HG02938 (cell line): ENCODE results near the gene LRRC2.

Source experiments
- ATAC-seq: cut with Tn5 transposase; IDR thresholded peaks from one replicate; pipeline ENCODE4 v1.9.1; 2021; ENCODE audit warnings: mild to moderate bottlenecking, moderate library complexity; ENCODE audit not compliant: unreplicated experiment

LRRC2 gene

GRCh38 chr3:46483825-46484224 is 82.3 kb downstream of the LRRC2 start:
- ATAC-seq: no peak

GRCh38 chr3:46482632-46483350 is 83.3 kb downstream of the LRRC2 start:
- ATAC-seq: no peak

- no peak for ATAC-seq
These were observed 84.5 kb downstream of the LRRC2 start for GRCh38 chr3:46481636-46482035.

GRCh38 chr3:46480491-46481195 is 85.5 kb downstream of the LRRC2 start:
- no peak for ATAC-seq

DNA sequence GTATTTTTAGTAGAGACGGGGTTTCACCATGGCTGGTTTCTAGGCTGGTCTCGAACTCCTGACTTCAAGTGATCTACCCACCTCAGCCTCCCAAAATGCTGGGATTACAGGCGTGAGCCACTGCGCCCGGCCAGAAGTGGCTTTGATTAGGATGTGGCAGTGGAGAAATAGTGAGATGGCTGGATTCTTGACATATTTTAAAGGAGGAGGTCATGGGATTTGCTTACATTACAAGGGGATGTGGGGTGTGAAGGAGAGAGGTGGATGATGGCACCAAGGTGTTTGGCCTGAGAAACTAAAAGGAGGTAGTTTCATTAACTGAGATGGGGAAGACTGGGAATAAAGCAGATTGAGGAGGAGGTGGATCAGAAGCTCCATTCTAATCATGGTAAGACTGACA is 86.4 kb downstream of the LRRC2 start:
- ATAC-seq: no peak

DNA sequence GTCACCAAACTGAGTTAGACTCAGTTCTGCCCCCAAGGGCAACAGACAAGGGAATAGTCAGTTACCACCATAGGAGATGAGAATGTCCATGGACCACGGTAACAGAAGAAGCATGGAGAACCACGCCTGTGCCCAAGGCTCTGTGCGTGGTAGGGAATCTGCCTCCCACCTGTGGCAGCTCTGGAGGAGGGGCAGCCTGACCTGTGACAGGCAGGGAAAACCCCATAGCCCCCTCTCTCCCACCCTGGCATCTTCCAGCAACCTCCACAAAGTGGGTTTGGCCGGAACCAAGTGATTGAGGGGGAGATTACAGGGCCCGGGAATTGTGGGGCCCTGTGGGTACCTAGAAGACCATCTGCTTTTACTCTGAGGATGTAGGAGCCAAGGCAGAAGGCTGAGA is 87.1 kb downstream of the LRRC2 start:
- no peak for ATAC-seq

GRCh38 chr3:46478341-46478740 is 87.8 kb downstream of the LRRC2 start:
- ATAC-seq: no peak

DNA sequence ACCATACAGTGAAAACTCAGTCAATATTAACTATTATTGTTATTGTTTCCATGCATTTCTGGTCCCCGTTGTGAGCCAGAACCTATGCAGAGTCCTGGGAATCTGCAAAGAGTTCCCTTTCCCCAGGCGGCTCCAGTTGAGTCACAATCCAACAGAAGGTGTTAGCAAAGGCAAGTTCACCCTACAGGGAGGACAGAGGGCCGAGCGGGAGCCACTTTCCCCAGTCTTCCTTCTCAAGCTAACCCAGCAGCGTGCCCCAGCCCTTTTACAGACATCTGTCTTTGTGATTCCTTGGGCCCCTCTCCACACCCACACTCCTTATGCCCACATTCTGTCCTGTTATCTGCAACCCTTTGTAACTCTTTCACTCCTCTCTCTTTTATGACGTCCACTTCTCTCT is 88.3 kb downstream of the LRRC2 start:
- no peak for ATAC-seq

DNA sequence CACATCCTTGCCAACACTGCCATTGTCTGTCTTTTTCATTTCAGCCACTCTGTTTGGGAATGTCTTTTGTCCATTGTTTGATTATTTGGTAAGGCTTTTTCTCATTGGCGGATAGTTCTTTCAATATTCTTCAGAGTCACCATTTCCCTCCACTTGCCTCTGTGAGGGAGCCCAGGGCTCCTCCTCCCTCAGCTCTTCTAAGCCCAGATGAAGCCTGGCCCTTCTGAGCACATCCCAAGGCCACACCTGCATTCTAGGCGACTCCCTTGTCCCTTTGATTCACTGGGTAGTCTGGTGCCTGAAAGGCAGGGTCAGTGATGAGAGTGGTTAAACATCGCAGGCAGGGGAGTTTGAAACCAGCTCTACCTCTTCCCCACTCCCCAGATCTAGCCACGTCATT is 89.0 kb downstream of the LRRC2 start:
- ATAC-seq: no peak

DNA sequence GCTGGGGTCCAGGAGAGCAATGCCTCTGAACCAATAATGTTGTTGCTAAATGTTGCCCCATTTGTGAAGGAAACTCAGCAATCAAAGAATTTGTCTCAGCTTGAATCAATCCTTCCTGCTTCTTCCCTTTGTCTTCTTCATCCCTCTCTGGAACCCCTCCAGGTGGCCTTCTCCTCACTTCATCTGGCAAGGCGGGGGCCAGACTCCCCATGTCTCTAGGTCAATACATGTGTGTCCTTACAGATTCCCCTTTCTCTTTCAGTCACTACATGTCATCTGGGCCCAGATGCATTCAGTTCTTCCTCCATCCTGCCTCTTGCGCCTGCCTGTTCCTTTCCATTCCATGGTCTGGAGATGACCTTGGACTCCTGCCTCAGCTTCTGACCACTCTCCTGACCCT is 93.4 kb downstream of the LRRC2 start:
- ATAC-seq: no peak

DNA sequence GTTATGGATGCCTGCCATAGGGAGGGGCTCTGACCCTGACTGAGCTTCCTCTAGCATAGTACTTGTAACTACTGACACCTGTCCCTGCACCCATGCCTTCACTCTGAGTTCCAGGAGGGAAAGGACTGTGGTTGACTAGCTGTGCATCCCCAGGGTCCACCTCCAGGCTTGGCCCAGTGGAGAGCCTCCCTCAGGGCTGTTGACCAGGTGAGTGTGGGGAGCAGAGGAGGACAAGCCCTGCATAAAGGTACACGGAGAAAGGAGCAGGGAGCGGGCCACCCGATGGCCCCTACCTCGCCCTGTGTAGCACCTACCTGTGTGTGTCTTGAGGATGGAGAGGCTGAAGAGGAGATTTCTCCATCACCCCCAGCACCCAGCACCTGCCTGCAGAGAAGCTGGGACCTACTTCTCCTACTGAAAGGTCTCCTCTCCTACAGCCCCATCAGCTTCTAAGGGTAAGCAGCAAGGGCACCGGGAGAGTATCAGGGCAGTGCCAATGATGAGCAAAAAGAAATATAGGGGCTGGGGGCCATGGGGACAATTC is 94.7 kb downstream of the LRRC2 start:
- ATAC-seq: no peak

- ATAC-seq: no peak
These were observed 95.3 kb downstream of the LRRC2 start for GRCh38 chr3:46470831-46471230.

DNA sequence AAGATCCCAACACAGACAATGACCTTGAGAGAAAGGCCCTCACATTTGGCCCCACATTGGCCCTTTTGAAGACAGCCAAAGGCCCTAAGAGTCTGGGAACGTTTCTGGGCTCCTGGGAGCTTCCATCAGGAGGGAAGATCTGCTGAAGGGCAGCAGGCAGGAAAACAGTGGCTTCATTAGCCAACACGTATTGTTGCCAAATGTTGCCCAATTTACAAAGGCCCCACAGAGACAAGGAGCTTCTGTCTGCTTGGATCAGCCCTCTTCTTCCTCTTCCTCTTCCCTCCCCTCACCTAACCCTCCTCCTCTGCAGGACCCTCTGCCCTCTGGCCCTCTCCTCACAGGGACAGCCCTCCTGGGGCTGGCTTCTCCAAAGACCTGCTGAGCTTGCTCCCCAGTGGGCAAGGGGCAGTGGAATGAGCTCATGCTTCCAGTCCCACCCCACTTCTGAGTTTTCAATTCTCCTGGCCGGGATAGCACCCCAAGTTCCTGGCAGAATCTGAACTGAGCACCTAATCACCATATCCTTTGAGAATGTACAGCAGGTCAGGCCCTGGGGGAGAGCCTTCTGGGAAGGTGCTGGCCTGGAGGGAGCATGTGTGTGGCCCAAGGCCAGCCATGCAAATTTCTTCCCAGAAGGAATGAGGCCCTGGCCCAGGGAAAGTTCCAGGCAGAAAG is 96.3 kb downstream of the LRRC2 start:
- ATAC-seq: no peak

DNA sequence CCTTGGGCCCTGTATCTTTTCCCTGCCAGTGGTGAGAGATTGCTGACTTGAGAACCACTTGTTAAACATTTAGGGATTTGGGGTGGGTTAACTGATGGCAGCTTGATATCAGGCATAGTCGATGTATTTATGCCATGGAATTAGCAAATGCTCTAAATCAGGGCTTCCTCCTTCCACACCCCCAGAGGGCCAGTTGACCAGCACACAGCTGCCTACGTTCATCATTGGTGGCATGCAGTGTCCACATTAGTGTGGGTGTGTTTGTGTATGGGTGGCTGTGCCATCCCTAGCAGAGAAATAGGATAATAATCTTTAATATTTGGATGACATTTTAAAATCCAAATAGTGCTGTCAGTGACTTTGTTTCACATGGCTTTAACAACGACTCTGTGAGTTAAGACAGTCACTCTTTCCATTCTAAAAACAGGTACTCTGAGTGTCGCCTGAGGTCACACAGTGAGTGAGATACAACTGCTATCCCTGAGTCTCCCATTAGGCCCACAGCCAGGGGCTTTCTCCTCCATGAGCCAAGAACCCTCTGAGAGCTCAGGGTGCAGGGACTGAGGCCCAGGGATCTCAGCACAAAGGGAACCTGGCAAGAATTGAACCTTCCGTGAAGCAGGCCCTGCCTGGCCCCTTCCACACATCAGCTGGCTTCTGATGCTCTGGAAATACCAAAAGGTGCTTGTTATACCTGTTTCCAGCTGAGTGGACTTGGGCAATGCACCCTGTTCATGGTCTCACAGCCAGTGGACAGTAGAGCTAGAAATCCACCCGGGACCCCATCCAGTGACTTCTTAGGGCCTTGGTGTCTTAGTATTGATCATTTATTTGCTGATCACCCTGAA is 97.1 kb downstream of the LRRC2 start:
- no peak for ATAC-seq

- ATAC-seq: no peak
These were observed 98.5 kb downstream of the LRRC2 start for GRCh38 chr3:46467562-46467961.

GRCh38 chr3:46466871-46467403 is 99.2 kb downstream of the LRRC2 start:
- no peak for ATAC-seq

DNA sequence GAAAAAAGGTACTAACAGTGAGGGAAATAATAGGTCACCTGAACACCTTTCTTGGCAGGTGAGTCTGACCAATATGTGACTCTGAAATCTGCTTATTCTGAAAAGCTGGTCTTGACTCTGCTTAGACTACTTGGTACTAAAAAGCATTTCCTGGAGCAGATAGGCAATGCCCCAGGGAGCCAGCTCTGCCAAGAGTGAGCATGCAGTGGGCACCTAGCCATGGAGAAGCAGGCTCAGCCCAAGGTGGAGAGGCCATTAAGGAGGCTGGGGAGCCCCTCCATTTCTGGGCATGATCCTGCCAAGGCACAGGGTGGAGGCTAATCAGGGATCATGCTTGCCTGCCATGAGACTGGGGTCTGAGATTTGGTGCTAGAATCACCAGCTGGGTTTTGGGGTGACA is 99.8 kb downstream of the LRRC2 start:
- no peak for ATAC-seq
